ENCODE results near the gene ARL14EP.

ARL14EP gene

GRCh38 chr11:30342736-30343166 is 19.8 kb downstream of the ARL14EP start:
- TF ChIP-seq ZC3H10 (CRISPR knock-in tag; IDR thresholded peaks at IDR 0.05) (no peak), BACH2 (CRISPR knock-in tag; IDR thresholded peaks at IDR 0.05; ENCODE audit: borderline replicate concordance) (no peak), RARB (CRISPR knock-in tag; IDR thresholded peaks at IDR 0.05) (no peak), ARNTL (CRISPR knock-in tag; IDR thresholded peaks at IDR 0.05; ENCODE audit: borderline replicate concordance, low read depth) (no peak), ISL1 (CRISPR knock-in tag; IDR thresholded peaks at IDR 0.05) (no peak), PPARA (CRISPR knock-in tag; IDR thresholded peaks at IDR 0.05; ENCODE audit: borderline replicate concordance) (no peak), OSR1 (CRISPR knock-in tag; IDR thresholded peaks at IDR 0.05) (no peak), TCF4 (CRISPR knock-in tag; IDR thresholded peaks at IDR 0.05; ENCODE audit: borderline replicate concordance) (no peak), CSDC2 (CRISPR knock-in tag; IDR thresholded peaks at IDR 0.05) (no peak), GLIS3 (CRISPR knock-in tag; IDR thresholded peaks at IDR 0.05) (no peak), ZNF565 (CRISPR knock-in tag; conservative IDR thresholded peaks at IDR 0.05; ENCODE audit: low read depth) (no peak), ZFP3 (CRISPR knock-in tag; IDR thresholded peaks at IDR 0.05) (no peak)
- TF ChIP-seq, protein P1, sequence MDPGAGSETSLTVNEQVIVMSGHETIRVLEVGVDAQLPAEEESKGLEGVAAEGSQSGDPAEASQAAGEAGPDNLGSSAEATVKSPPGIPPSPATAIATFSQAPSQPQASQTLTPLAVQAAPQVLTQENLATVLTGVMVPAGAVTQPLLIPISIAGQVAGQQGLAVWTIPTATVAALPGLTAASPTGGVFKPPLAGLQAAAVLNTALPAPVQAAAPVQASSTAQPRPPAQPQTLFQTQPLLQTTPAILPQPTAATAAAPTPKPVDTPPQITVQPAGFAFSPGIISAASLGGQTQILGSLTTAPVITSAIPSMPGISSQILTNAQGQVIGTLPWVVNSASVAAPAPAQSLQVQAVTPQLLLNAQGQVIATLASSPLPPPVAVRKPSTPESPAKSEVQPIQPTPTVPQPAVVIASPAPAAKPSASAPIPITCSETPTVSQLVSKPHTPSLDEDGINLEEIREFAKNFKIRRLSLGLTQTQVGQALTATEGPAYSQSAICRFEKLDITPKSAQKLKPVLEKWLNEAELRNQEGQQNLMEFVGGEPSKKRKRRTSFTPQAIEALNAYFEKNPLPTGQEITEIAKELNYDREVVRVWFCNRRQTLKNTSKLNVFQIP (CRISPR knock-in tag; IDR thresholded peaks at IDR 0.05; ENCODE audit: borderline replicate concordance, low read depth) = no peak
- TF ChIP-seq, protein P2, sequence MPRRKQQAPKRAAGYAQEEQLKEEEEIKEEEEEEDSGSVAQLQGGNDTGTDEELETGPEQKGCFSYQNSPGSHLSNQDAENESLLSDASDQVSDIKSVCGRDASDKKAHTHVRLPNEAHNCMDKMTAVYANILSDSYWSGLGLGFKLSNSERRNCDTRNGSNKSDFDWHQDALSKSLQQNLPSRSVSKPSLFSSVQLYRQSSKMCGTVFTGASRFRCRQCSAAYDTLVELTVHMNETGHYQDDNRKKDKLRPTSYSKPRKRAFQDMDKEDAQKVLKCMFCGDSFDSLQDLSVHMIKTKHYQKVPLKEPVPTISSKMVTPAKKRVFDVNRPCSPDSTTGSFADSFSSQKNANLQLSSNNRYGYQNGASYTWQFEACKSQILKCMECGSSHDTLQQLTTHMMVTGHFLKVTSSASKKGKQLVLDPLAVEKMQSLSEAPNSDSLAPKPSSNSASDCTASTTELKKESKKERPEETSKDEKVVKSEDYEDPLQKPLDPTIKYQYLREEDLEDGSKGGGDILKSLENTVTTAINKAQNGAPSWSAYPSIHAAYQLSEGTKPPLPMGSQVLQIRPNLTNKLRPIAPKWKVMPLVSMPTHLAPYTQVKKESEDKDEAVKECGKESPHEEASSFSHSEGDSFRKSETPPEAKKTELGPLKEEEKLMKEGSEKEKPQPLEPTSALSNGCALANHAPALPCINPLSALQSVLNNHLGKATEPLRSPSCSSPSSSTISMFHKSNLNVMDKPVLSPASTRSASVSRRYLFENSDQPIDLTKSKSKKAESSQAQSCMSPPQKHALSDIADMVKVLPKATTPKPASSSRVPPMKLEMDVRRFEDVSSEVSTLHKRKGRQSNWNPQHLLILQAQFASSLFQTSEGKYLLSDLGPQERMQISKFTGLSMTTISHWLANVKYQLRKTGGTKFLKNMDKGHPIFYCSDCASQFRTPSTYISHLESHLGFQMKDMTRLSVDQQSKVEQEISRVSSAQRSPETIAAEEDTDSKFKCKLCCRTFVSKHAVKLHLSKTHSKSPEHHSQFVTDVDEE (CRISPR knock-in tag; IDR thresholded peaks at IDR 0.05) = no peak
- no peak for ATAC-seq

GRCh38 chr11:30344085-30344484 is 21.2 kb downstream of the ARL14EP start:
- ATAC-seq = no peak
- TF ChIP-seq TCF4 (CRISPR knock-in tag; IDR thresholded peaks at IDR 0.05; ENCODE audit: borderline replicate concordance) = no peak
- TF ChIP-seq ISL1 (CRISPR knock-in tag; IDR thresholded peaks at IDR 0.05) = no peak
- no peak for TF ChIP-seq ZC3H10 (CRISPR knock-in tag; IDR thresholded peaks at IDR 0.05)
- TF ChIP-seq PPARA (CRISPR knock-in tag; IDR thresholded peaks at IDR 0.05; ENCODE audit: borderline replicate concordance) = no peak
- TF ChIP-seq ZNF565 (CRISPR knock-in tag; conservative IDR thresholded peaks at IDR 0.05; ENCODE audit: low read depth) = no peak
- no peak for TF ChIP-seq CREB5 (CRISPR knock-in tag; IDR thresholded peaks at IDR 0.05; ENCODE audit: low read depth)
- TF ChIP-seq ZFP30 (CRISPR knock-in tag; IDR thresholded peaks at IDR 0.05) = no peak

GRCh38 chr11:30345644-30346043 is 22.7 kb downstream of the ARL14EP start:
- no peak; the same call in 2 of the 3 replicates for ATAC-seq
- no peak for TF ChIP-seq SNAI2 (CRISPR knock-in tag; IDR thresholded peaks at IDR 0.05)

DNA sequence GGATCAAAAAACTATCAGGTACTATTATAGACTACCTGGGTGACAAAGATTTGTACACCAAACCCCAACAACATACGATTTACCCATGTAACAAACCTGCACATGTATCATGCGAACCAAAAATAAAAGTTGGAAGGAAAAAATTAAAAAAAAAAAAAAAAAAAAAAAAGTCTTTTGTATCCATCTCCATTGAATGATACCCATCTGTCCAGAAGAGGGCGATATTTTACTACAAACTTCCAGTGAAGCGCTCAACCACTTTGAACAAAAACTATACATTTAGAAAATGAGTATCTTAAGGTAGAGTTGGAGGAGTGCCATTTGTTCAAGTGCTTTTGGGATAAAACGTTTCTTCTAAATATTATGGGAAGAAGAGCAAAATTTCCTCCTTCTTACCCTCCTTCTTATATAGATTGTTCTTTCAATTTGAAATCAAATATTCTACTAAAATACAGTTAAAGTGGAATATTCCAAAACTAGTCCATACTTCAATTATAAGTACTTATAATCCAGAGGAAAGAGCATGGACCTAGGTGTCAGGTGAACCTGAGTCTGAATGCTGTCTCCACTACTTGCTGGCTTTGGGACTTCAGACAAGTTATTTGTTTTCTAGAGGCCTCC is 23.3 kb downstream of the ARL14EP start:
- peak; percentile 78 for ATAC-seq
- TF ChIP-seq BACH2 (CRISPR knock-in tag; IDR thresholded peaks at IDR 0.05; ENCODE audit: borderline replicate concordance) = no peak
- TF ChIP-seq ZNF8 (CRISPR knock-in tag; IDR thresholded peaks at IDR 0.05) = no peak
- no peak for TF ChIP-seq GLIS3 (CRISPR knock-in tag; IDR thresholded peaks at IDR 0.05)
- no peak for TF ChIP-seq ISL1 (CRISPR knock-in tag; IDR thresholded peaks at IDR 0.05)
- TF ChIP-seq SNAI2 (CRISPR knock-in tag; IDR thresholded peaks at IDR 0.05) = no peak
- TF ChIP-seq ZFP30 (CRISPR knock-in tag; IDR thresholded peaks at IDR 0.05) = no peak
- no peak for TF ChIP-seq OSR1 (CRISPR knock-in tag; IDR thresholded peaks at IDR 0.05)
- no peak for TF ChIP-seq ZNF565 (CRISPR knock-in tag; conservative IDR thresholded peaks at IDR 0.05; ENCODE audit: low read depth)
- no peak for TF ChIP-seq CSRNP3 (CRISPR knock-in tag; IDR thresholded peaks at IDR 0.05)
- no peak for TF ChIP-seq ZFP3 (CRISPR knock-in tag; IDR thresholded peaks at IDR 0.05)
- no peak for TF ChIP-seq ARNTL (CRISPR knock-in tag; IDR thresholded peaks at IDR 0.05; ENCODE audit: borderline replicate concordance, low read depth)
- TF ChIP-seq TOX (CRISPR knock-in tag; IDR thresholded peaks at IDR 0.05; ENCODE audit: borderline replicate concordance) = no peak
- TF ChIP-seq CREB5 (CRISPR knock-in tag; IDR thresholded peaks at IDR 0.05; ENCODE audit: low read depth) = no peak
- TF ChIP-seq, protein P1 (CRISPR knock-in tag; IDR thresholded peaks at IDR 0.05; ENCODE audit: borderline replicate concordance, low read depth) = no peak
- TF ChIP-seq TCF4 (CRISPR knock-in tag; IDR thresholded peaks at IDR 0.05; ENCODE audit: borderline replicate concordance) = no peak
- TF ChIP-seq PPARA (CRISPR knock-in tag; IDR thresholded peaks at IDR 0.05; ENCODE audit: borderline replicate concordance) = no peak
- no peak for TF ChIP-seq ESRRG (CRISPR knock-in tag; IDR thresholded peaks at IDR 0.05)
